Esophagus (tissue), 2 donors: Measurements from ENCODE around the gene GP5. TPM values are rescaled to one million over a fixed set of nuclear protein-coding genes. Genes with fewer than 3 reads are reported as not detected.

Experiments
- H3K27ac ChIP-seq, 2 donors: one replicate each; pipeline ENCODE4 v1.5.1; 2013; ENCODE audit warnings: low read depth in 2 of 2, mild to moderate bottlenecking in 2 of 2, inconsistent platforms in 1 of 2, low read length in 1 of 2, moderate library complexity in 1 of 2
- H3K27me3 ChIP-seq, 2 donors: one replicate each; pipeline ENCODE4 v1.6.1; 2013; ENCODE audit warnings: low read length in 2 of 2, control low read depth in 1 of 2, mild to moderate bottlenecking in 1 of 2; ENCODE audit not compliant: insufficient read depth in 2 of 2, control insufficient read depth in 1 of 2
- H3K36me3 ChIP-seq, 2 donors: one replicate each; pipeline ENCODE4 v1.6.1; 2013; ENCODE audit warnings: low read length in 1 of 2; ENCODE audit not compliant: control insufficient read depth in 2 of 2, insufficient read depth in 2 of 2
- H3K4me1 ChIP-seq, 2 donors: one replicate each; pipeline ENCODE4 v1.6.1; 2013; ENCODE audit warnings: low read length in 1 of 2; ENCODE audit not compliant: control insufficient read depth in 2 of 2, insufficient read depth in 2 of 2
- H3K4me3 ChIP-seq, 2 donors: one replicate each; pipeline ENCODE4 v1.5.1; 2013; ENCODE audit warnings: low read length in 2 of 2, mild to moderate bottlenecking in 2 of 2, low read depth in 1 of 2, moderate library complexity in 1 of 2
- H3K9me3 ChIP-seq, 2 donors: one replicate each; pipeline ENCODE4 v1.6.1; 2013; ENCODE audit warnings: mild to moderate bottlenecking in 2 of 2, low read depth in 1 of 2, low read length in 1 of 2, moderate library complexity in 1 of 2; ENCODE audit not compliant: control insufficient read depth in 2 of 2, insufficient read depth in 1 of 2
- WGBS, 2 donors: extraction: QIAGEN DNeasy Blood & Tissue Kit; methylation state at CpG; one replicate each; pipeline ENCODE4 v1.1.7; 2013; 5-methylcytosine and 5-hydroxymethylcytosine counted together
- polyA plus RNA-seq, 2 donors: library from polyadenylated mRNA; stranded (reverse); fragments of 200-250 nt; gene quantifications; one replicate each; pipeline ENCODE4 v1.2.3, GENCODE V29; 2013
- donor health status: healthy with polysubstance abuse.
- donor health status: Bipolar disorder and iron deficiency.

Gene GP5
- polyA plus RNA-seq, 2 donors, result 0.01 TPM; not detected in 1

GRCh38 chr3:194360568-194360967 lies 38.5 kb downstream of the GP5 start:
- WGBS, 2 donors, result 90 to 93% methylated on average over 18 of the region's 18 CpGs
- no peaks in the 10 kb centered on the region for H3K4me1 ChIP-seq

GRCh38 chr3:194357681-194358080 lies 41.4 kb downstream of the GP5 start:
- Histone ChIP-seq H3K27ac (no peak overlapping the region), H3K9me3 (peaks cover 0 to 4% of the 10 kb centered on the region in 2 donors), H3K36me3 (no peaks in the 10 kb centered on the region), H3K27me3 (no peaks in the 10 kb centered on the region), H3K4me1 (no peaks in the 10 kb centered on the region), H3K4me3 (no peak overlapping the region)
- 83 to 86% methylated on average over 11 of the region's 11 CpGs for WGBS, 2 donors

More at GRCh38 chr3:194360568-194360967, 38.5 kb downstream of the GP5 start:
- Histone ChIP-seq H3K9me3 (peaks cover 0 to 4% of the 10 kb centered on the region in 2 donors), H3K27me3 (no peaks in the 10 kb centered on the region), H3K27ac (no peak overlapping the region), H3K36me3 (no peaks in the 10 kb centered on the region), H3K4me3 (no peak overlapping the region)

GRCh38 chr3:194355379-194355778 lies 43.7 kb downstream of the GP5 start:
- Histone ChIP-seq H3K9me3 (peaks cover 0 to 4% of the 10 kb centered on the region in 2 donors), H3K27me3 (no peaks in the 10 kb centered on the region), H3K36me3 (no peaks in the 10 kb centered on the region), H3K4me3 (no peak overlapping the region), H3K4me1 (no peaks in the 10 kb centered on the region), H3K27ac (no peak overlapping the region)
- WGBS, 2 donors, result 75 to 81% methylated on average over 7 of the region's 7 CpGs

- H3K4me1 ChIP-seq, result no peaks in the 10 kb centered on the region
- H3K36me3 ChIP-seq, result no peaks in the 10 kb centered on the region
- no peaks in the 10 kb centered on the region for H3K27me3 ChIP-seq
- no peak overlapping the region for H3K4me3 ChIP-seq
- H3K9me3 ChIP-seq, result peaks cover 0 to 4% of the 10 kb centered on the region in 2 donors
- H3K27ac ChIP-seq, result peak overlapping the region in 1 of 2 donors; percentile 45
- WGBS, 2 donors, result 64 to 65% methylated on average over 2 of the region's 2 CpGs
Observed at GRCh38 chr3:194354315-194354714, 44.8 kb downstream of the GP5 start.

GRCh38 chr3:194352667-194353246 lies 46.3 kb downstream of the GP5 start:
- Histone ChIP-seq H3K4me3 (no peak overlapping the region), H3K4me1 (no peaks in the 10 kb centered on the region), H3K36me3 (no peaks in the 10 kb centered on the region), H3K9me3 (no peaks in the 10 kb centered on the region), H3K27ac (no peak overlapping the region), H3K27me3 (no peaks in the 10 kb centered on the region)
- 80 to 87% methylated on average over 10 of the region's 10 CpGs for WGBS, 2 donors

- Histone ChIP-seq H3K9me3 (no peaks in the 10 kb centered on the region), H3K27ac (no peak overlapping the region), H3K36me3 (no peaks in the 10 kb centered on the region), H3K4me3 (no peak overlapping the region), H3K4me1 (no peaks in the 10 kb centered on the region), H3K27me3 (no peaks in the 10 kb centered on the region)
- WGBS, 2 donors, result 92 to 93% methylated on average over 14 of the region's 14 CpGs
Observed at GRCh38 chr3:194351952-194352536, 47.0 kb downstream of the GP5 start.

- Histone ChIP-seq H3K27ac (no peak within 1 kb of the TSS), H3K27me3 (no peaks in the 10 kb centered on the region), H3K4me1 (no peaks in the 10 kb centered on the region), H3K36me3 (no peaks in the 10 kb centered on the region), H3K9me3 (no peaks in the 10 kb centered on the region), H3K4me3 (no peak within 1 kb of the TSS)
- 88 to 94% methylated on average over 24 of the region's 24 CpGs for WGBS, 2 donors
Observed at GRCh38 chr3:194351080-194351672, 47.9 kb downstream of the GP5 start, which contains the start of gene CPN2. CPN2 (minus strand) TSS chr3:194351328; CDS start chr3:194342702, 8,626 bp downstream.

- 61 to 72% methylated on average over 3 of the region's 3 CpGs for WGBS, 2 donors
- Histone ChIP-seq H3K4me3 (no peak overlapping the region), H3K27ac (no peak overlapping the region), H3K4me1 (no peaks in the 10 kb centered on the region), H3K36me3 (no peaks in the 10 kb centered on the region), H3K9me3 (no peaks in the 10 kb centered on the region), H3K27me3 (no peaks in the 10 kb centered on the region)
Observed at GRCh38 chr3:194350726-194351071, 48.4 kb downstream of the GP5 start.

- WGBS, 2 donors, result 79 to 82% methylated on average over 6 of the region's 6 CpGs
- Histone ChIP-seq H3K4me1 (no peaks in the 10 kb centered on the region), H3K36me3 (no peaks in the 10 kb centered on the region), H3K4me3 (no peak overlapping the region), H3K27me3 (no peaks in the 10 kb centered on the region), H3K27ac (no peak overlapping the region), H3K9me3 (no peaks in the 10 kb centered on the region)
Observed at GRCh38 chr3:194348354-194348753, 50.7 kb downstream of the GP5 start.

- H3K4me1 ChIP-seq, result no peaks in the 10 kb centered on the region
- WGBS, 2 donors, result 64 to 76% methylated on average over 5 of the region's 5 CpGs
Observed at GRCh38 chr3:194346621-194347020, 52.4 kb downstream of the GP5 start.

More at GRCh38 chr3:194346621-194347020, 52.4 kb downstream of the GP5 start:
- Histone ChIP-seq H3K27me3 (no peaks in the 10 kb centered on the region), H3K27ac (no peak overlapping the region), H3K36me3 (no peaks in the 10 kb centered on the region), H3K9me3 (no peaks in the 10 kb centered on the region), H3K4me3 (no peak overlapping the region)
